HG03558 (cell line): ENCODE measurements around the gene PSME4.
A peak's percentile ranks its signal among the peaks of the same experiment; 100 is the strongest.

Experiments used
- ATAC-seq: cut with Tn5 transposase; IDR thresholded peaks from one replicate; pipeline ENCODE4 v1.9.1; 2021; ENCODE audit warnings: moderate number of reproducible peaks; ENCODE audit not compliant: unreplicated experiment; ENCODE audit errors: extremely low read depth

The PSME4 gene, protein sequence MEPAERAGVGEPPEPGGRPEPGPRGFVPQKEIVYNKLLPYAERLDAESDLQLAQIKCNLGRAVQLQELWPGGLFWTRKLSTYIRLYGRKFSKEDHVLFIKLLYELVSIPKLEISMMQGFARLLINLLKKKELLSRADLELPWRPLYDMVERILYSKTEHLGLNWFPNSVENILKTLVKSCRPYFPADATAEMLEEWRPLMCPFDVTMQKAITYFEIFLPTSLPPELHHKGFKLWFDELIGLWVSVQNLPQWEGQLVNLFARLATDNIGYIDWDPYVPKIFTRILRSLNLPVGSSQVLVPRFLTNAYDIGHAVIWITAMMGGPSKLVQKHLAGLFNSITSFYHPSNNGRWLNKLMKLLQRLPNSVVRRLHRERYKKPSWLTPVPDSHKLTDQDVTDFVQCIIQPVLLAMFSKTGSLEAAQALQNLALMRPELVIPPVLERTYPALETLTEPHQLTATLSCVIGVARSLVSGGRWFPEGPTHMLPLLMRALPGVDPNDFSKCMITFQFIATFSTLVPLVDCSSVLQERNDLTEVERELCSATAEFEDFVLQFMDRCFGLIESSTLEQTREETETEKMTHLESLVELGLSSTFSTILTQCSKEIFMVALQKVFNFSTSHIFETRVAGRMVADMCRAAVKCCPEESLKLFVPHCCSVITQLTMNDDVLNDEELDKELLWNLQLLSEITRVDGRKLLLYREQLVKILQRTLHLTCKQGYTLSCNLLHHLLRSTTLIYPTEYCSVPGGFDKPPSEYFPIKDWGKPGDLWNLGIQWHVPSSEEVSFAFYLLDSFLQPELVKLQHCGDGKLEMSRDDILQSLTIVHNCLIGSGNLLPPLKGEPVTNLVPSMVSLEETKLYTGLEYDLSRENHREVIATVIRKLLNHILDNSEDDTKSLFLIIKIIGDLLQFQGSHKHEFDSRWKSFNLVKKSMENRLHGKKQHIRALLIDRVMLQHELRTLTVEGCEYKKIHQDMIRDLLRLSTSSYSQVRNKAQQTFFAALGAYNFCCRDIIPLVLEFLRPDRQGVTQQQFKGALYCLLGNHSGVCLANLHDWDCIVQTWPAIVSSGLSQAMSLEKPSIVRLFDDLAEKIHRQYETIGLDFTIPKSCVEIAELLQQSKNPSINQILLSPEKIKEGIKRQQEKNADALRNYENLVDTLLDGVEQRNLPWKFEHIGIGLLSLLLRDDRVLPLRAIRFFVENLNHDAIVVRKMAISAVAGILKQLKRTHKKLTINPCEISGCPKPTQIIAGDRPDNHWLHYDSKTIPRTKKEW (N-terminal part only)

GRCh38 chr2:53970724-53971602 is at the start of gene PSME4:
PSME4 (minus strand) TSS chr2:53970993; CDS start chr2:53970784, 209 bp downstream.
- peak; percentile 62 for ATAC-seq

- ATAC-seq, result no peak
These were observed 45.3 kb upstream of the PSME4 start for GRCh38 chr2:54015798-54016699.

- ATAC-seq, result no peak
These were observed 43.2 kb upstream of the PSME4 start for GRCh38 chr2:54013996-54014395.

- no peak for ATAC-seq
These were observed 41.8 kb upstream of the PSME4 start for GRCh38 chr2:54012538-54013141.

GRCh38 chr2:54009549-54009948 is 38.8 kb upstream of the PSME4 start:
- no peak for ATAC-seq

- no peak for ATAC-seq
These were observed 37.6 kb upstream of the PSME4 start for GRCh38 chr2:54008439-54008838.

- no peak for ATAC-seq
These were observed 29.7 kb upstream of the PSME4 start for GRCh38 chr2:54000524-54000923.

- ATAC-seq, result no peak
These were observed 29.3 kb upstream of the PSME4 start for GRCh38 chr2:54000122-54000521.

DNA sequence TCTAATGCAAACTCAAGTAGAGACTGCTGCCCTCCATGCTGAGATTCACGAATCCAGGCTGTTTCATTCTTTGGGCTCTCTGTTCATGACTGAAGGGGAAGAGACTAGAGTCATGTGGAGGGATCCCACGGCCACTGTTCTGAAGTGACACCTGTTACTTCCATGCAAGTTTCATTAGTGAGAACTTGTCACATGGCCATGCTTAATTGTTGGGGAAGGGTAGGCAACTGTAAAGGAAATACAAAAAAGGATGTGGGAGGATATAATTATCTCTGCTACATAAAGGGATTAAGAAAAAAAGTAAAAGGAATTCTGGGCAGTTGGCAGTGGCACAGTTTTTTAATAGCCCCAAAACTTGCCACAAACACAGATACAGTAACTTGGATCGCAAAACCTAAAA is 28.0 kb upstream of the PSME4 start:
- ATAC-seq, result no peak

DNA sequence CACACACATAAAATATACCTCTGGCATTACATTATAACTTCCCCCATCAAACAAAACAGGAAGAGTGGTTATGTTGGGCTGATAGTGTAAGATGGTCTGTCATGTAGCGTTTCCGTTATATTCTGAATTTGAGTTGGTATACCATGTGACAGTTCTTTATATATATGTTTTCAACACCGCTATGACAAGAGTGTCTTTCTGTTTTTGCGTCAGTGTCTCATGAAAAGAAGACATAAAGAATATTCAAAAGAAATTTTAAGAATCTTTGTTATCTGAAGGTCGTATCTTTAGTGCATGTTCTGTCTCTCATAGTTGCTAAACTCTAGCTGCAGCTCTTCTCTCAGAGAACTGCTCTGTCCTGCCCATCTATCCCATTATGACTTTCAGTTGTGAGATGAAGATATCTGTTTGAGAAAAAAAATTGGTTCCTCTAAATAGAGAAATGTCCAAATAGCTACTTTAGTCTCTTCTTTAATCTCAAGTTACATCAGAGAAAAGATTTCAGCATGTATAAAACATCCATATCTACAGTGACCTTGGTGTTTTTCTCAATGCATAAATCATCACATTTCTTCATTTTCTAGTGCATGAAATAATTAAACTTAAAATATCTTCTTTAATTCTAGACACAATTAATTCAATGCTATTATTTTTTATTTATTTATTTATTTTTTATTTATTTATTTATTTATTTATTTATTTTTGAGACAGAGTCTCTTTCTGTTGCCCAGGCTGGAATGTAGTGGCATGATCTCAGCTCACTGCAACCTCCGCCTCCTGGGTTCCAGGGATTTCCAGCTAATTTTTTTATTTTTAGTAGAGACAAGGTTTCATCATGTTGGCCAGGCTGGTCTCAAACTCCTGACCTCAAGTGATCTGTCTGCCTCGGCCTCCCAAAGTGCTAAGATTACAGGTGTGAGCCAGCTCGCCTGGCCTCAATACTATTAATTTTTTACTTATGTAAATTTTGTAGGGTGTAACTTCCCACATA is 24.3 kb upstream of the PSME4 start:
- ATAC-seq, result no peak

DNA sequence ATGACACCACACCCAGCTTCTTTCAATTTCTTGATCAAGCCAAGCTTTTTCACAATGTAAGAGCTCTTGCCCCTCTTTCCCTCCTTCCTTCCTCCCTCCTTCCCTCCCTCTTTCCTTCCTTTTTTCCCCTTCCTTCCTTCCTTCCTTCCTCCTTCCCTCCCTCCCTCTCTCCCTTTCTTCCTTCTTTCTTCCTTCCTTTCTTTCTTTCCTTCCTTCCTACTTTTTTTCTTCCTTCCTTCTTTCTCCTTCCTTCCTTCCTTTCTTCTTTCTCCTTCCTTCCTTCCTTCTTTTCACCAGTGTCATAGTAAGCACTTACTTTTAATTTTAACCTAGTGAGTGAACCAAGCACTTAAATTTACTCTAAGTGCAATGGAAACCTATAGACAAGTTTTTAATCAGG is 21.2 kb upstream of the PSME4 start:
- ATAC-seq, result no peak

DNA sequence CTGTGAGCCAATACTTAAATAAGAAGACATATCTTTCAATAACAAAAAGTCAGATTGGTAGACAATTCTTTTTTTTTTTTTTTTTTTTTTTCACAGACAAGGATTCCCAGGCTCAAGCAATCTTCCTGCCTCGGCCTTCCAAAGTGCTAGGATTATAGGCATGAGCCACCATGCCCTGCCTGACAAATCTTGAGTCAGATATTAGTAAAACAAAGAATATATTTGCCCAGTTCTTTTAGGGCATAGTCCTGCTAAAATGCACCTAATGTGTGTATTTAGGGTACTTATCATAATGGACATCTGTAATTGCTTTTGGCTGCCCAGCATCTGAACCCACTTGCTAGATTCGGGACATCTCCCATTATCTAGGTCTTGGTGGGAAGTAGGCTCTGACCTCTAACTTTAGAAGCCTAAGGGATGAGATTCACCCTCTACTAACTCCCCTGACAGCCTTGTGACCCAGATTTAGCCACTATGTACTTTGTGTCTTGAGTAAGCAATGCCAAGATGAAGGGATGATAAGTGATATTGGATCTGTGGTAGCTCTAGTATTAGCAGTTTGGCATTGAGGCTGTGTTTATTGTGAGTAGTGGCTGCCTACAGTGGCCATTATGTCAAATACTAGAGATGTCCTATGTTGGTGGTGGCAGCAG is 18.5 kb upstream of the PSME4 start:
- ATAC-seq, result no peak

GRCh38 chr2:53987336-53987921 is 16.6 kb upstream of the PSME4 start:
- ATAC-seq, result peak; percentile 68

DNA sequence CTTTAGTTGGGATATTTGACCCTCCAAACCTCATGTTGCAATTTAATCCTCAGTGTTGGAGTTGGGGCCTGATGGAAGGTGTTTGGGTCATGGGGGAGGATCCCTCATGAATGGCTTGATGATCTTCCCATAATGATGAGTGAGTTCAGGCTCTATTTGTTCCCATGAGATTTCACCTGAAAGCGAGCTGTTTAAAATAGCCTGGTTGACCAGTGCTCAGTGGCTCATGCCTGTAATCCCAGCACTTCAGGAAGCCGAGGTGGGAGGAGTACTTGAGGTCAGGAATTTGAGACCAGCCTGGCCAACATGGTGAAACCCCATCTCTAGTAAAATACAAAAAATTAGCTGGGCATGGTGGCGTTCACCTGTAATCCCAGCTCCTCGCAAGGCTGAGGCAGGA is 14.9 kb upstream of the PSME4 start:
- ATAC-seq, result no peak

GRCh38 chr2:53969968-53970723 is 647 bp downstream of the PSME4 start:
- peak; percentile 5 for ATAC-seq
